HG03439 (cell line): ENCODE data around the gene COMMD8.

Source experiments
- ATAC-seq: cut with Tn5 transposase; IDR thresholded peaks from one replicate; pipeline ENCODE4 v1.9.1; 2021; ENCODE audit warnings: mild to moderate bottlenecking, moderate library complexity; ENCODE audit not compliant: unreplicated experiment

Gene COMMD8

DNA sequence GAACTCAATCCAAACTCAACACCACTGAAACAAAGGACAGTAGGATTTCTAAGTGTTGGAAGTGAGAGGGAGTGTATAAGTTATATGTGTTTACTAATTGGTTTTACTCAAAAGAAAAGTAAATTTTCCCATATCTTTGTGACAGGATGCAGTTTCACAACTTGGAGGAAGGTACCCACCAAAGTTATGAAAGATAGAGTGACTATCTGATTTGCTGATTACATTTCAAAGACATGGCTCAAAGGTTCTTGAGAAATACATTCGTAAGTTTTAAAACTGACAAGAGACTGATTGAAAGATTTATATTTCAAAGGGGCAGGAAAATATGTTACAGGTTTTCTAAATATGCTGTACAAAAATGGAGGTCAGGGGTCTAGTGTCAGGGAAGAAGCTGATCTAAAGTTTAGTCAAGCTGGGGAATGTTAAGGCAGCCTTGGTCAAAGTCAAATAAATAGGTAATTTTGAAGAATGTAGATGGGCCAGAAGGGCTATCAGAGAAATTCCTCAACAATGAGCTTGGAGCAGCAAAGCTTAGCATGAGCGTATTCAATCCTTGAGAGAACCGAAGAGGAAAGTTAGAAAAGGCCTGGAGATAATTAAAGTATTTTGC, 9.7 kb upstream of the COMMD8 start:
- no peak for ATAC-seq

DNA sequence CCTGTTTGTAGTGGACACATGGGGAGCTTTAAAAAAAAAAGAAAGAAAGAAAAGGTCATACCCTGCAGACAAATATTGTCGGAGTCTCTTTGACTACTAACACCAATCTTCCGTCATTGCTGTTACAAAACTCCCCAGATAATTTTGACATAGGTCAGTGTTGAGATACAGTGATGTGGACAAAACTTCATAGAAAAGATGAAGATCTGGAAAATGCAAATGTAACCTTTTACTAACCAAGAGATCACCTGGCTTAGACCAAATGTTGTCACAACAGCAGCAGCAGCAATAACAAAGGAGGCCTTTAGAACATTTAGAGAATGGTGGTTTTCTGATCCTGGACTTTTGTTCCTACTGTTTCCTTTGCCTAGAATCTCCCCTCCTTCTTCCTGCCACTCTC, 8.1 kb upstream of the COMMD8 start:
- ATAC-seq = no peak

DNA sequence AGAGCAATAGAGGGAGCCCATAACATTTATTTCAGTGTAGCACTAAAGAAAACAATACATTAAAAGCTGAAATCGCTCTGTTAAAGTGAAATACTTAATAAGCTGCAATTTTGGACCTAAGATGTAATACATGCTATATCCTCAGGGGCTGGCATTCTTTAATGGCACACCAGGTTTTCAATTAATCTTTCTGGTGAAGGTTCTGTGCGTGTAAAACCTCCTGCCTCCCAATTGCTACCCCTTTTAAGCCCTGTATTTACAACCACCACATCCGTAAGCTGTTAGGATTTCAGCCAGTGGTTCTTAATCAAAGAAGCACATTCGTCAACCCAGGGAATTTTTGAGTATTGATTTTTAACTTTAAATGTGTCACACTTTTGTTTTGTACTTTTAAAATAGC, 7.6 kb upstream of the COMMD8 start:
- ATAC-seq = no peak

DNA sequence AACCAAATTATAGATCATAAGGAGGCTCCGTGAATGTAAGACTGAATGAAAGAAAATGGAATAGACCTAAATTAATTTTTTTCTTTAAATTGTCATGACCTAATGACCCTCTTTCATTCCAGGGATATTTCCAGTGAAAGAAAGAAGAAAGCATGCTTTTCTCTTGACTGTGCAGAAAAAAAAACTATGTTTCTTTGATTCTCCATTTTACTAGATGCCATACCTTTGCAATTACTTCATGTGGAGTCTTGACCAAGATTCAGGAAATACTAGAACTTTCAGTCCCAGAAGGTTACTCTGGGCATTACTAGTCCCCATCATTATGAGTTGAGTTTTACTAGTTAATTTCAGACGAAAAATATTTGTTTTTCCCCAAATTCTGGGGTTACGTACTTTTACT, 6.4 kb upstream of the COMMD8 start:
- ATAC-seq = no peak

DNA sequence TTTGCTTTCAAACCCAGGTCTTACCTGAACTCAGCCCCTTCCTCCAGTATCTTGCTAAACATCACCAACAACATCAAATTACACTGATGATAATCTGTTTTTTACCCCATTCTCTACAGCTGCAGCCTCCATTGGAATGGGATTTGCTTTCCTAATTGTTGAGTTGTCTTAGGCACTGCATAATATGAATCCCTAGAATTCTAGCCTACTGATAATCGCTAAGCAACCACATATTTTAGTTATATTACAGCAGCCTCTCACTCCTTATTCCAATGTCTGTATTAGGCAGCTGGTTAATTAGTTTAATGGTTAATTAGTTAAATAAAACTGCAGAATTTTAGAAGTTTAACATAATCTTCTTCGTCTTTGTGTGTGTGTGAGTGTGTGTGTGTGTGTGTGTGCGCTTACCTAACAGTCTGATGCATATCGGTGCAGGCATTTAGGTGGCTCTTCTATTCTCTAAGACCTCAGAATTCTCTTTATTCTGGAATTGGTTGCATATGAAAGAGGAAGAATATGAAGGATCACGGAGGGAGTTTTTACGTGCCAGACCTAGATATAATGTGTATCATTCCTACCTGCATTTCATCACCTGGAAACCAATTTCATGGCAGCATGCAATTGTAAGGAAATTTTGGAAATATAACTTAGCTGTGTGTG, 5.3 kb upstream of the COMMD8 start:
- ATAC-seq = no peak

DNA sequence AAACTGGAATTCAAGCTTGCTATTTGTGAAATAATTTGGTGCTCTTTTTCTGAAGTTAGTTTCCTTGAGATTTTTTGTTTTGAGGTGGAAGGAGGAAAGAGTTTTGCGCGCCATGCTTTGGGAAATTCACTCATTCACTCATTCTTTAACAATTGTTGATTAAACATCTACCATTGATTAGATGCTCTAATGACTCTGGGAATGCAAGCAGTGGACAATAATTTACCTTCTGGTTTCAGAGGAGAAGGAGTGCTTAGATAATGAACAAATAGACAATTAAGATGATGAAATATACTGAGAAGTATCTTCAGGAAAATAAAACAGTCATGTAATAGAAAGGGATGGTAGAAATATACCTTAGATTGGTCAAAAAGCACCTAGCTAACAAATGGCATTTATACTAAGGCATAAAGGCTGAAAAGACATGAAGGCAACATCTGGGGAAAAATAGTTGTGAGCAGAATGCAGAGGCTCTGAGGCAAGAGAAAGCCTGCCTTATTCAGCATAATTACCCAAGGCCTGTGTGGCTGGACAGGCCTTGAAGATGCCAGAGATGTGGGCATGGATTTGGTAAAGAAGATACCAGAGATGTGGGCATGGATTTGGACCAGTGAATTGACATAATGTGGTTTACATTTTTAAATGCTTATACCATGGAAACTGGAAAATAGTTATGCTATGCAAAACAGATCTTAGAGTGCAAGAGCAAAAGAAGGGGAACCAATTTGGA, 2.7 kb upstream of the COMMD8 start:
- ATAC-seq = no peak

DNA sequence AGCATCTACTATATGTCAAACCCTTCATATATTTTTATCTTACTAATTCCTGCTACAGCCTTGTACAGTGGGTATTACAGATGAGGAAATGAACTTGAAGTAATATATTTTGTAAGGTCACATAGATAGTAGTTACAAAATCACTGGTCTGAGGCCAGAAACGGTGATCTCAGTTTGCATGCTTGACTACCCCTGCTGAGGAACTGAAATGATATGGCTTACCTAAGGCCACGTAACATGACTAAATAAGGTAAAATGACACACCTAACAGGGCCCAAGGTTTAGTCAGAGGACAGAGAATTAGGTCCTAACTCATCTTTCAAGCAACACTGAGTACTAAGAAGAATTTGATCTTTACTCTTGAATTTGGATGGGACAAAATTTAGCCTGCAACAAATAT, 1.5 kb upstream of the COMMD8 start:
- no peak for ATAC-seq

DNA sequence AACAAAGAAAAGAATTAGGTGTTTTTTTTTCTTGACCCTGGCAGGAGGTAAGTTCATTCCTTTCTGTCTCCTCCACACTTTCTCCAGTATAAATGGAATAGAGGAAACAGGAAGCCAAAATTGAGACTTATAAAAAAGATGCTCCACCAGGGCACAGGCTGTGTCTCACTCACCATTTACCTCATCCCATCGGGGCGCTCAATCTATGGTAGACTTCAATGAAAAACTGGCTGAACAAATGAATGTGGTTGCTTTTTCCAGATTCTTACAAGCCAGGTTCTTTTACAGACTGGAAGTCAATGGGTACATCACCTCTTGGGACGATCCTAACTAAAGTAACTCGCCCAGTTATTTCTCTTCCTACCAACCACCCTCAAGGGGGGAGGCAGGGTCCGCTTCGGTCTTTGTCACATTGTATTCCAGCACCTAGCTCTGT, 685 bp downstream of the COMMD8 start:
- ATAC-seq = peak; percentile 36

DNA sequence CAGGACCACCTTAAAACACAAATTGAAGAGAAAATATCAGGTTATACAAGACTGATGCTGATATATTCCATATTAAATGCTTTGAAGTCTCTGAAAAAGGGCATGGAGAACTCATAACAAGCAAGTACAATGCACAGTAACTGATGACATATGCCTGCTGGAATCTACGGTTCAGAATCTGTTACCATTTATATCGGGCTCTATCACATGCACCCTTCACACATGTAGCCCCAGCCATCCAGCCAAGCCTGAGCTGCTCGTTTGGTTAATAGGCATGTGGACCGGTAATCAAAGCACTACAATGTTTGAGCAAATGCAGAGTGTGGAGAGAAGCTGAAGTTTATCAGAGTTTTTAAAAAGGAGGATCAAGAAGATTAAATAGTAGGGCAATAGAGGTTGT, 11.8 kb downstream of the COMMD8 start:
- no peak for ATAC-seq

DNA sequence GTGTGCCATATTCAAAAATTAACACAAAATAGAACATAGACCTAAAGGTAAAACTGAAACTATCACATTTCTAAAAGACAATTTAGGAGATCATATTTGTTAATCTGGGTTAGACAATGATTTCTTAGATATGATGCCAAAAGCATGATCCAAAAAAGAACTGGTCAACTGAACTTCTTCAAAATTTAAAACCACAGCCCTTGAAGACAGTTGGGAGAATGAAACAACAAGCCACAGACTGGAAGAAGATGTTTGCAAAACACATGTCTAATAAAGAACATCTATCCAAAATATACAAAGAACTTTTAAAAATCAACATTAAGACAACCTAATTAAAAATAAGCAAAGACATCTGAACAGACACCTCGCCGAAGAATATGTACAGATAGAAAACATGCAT, 19.5 kb downstream of the COMMD8 start:
- ATAC-seq = no peak

DNA sequence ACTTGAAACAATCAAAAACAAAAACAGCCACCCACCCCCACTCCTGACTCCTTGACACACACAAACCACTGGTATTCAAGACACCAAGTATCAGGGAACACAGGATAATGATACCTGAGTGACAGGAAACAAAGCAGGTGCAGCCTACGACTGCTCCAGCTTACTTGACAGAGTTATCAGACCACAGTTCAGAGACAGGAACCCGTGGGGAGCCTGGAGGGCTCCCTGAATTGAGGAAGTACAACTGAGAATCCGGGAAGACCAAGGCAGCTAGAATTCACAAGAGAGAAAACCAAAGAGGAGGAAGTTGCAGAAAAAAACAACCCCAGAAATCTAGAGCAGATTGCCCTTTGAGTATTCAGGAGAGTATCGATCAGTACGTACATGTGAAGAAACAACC, 20.5 kb downstream of the COMMD8 start:
- no peak for ATAC-seq

DNA sequence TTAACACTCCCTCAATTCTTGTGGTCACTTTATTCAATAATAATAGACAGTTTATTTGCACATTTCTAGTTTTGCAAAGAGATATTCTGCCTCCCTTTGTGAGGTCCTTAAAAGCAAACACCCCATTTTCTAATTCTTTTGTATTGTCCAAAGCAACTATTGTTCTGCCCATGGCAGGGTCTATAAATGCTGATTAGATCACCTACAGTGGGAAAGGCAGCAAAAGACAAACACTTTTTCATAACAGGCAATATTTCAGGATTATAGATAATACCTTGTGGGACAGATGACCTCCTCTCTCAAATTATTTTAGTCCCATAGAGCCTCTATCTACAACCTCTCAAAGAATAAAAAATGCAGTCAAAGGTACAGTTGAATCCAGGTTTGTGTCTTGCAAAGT, 28.6 kb downstream of the COMMD8 start:
- no peak for ATAC-seq

DNA sequence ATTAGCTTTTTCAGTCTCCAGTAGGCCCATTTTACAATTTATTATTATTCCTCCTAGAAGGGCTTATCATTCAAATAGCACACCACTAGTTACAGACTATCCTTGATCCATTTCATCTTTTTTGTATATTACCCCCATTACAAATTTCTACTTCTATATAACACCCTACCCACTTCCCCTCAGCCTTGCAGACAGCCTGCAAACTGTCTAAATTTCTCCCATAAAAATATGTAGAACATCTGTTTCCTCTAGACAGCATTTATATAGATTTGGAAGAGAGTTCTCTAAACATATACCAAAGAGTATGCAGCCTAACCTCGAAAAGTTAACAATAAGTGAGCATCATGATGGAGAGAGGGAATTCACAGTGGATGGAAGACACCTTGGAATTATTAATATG, 30.8 kb downstream of the COMMD8 start:
- ATAC-seq = no peak

DNA sequence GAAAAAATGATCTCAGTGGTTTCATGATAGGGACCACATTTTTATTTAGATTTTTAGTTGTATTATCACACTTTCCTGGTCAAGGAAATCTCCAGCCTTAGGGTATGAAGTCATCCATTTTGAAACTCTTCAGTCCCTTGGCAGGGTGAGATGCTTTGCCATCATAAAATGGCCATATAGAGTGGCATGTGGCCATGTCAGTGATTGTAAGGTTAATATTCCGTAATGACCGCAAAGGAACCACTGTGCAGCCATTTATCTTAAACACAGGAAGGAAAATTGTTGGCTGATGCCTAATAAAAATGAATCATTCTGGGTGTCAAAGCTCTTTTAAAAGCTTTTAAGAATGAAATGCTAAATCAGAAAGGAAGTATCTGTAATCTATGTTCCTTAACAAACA, 35.6 kb downstream of the COMMD8 start:
- ATAC-seq = no peak

DNA sequence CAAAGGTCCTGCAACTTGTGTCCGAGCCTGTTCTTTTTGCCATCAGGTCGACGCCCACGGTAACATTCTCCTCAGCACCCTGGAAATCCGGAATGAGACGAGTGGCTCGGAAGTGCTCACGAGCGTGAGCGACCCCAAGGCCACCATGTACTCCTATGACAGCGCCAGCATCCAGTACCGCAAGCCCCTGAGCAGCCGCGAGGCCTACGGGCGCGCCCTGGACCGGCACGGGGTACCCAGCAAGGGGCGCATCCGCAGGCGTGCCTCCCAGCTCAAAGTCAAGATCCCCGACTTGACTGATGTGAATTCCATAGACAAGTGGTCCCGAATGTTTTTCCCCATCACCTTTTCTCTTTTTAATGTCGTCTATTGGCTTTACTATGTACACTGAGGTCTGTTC, 37.9 kb downstream of the COMMD8 start:
- no peak for ATAC-seq

DNA sequence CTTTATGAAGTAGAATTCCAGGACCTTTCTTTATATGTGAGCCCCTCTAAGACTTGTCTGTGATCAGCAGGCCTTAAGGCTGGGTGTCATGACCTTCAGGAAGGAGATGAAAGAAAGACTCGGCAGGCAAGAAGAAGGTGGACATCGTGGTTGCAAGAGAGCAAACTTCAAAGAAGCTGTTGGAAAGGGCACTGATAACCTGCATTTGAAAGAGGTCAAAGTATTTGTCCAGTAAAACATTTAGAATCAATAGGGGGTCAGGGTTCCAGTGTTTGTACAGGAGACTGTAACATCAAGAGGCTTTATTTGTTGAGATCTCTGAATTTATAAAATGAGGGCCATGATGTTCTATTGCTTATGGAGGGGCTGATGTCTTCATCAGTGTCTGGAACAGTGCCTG, 44.2 kb downstream of the COMMD8 start:
- ATAC-seq = no peak

DNA sequence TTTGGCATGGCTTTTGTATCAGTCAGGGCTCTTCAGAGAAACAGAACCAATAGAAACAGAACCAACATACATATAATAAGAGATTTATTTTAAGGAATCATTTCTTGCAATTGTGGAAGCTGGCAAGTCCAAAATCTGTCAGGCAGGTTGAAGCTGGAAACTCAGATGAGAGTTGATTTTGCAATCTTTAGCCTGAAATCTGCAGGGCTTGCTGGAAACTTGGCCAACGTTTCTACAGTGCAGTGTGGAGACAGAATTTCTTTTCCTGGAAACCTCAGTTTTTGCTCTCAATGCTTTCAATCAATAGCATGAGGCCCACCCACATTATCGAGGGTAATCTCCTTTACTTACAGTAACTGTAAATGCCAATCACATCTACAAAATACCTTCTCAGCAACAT, 45.4 kb downstream of the COMMD8 start:
- no peak for ATAC-seq

DNA sequence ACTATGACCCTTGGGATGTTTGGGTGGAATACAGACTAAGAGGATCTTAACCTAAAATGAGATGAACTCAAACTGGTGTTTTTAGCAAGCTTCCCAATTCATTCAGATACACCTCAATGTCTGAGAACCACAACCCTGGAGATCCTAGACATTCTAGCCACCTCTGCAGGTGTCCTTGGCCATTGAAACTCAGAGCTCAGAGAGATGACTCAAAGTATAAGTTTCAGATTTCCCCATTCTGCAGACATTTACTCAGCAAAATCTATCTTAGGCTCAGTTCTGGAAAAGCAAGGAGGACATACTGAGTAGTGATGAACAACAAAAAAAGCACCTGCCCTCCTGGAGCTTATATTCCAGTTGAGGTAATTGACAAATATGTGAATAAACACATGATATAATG, 47.8 kb downstream of the COMMD8 start:
- no peak for ATAC-seq

DNA sequence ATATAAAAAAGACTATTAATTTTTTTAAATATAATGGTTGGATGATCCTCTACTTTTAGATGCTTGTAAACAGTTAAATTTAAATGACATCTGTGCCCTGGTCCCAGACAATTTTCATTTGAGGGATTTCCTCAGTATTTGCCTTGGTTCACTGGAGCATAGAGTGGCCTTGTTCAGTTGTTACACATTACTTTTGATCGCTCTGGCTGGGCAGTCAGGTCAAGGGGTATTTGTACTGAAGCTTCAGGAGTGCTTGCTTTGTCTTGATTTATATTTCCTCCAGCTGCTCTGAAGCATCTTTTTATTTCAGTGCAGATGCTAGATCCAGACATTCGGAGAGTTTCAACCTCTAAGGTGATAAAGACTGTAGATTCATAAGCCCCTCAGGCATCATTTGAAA, 50.0 kb downstream of the COMMD8 start:
- no peak for ATAC-seq

DNA sequence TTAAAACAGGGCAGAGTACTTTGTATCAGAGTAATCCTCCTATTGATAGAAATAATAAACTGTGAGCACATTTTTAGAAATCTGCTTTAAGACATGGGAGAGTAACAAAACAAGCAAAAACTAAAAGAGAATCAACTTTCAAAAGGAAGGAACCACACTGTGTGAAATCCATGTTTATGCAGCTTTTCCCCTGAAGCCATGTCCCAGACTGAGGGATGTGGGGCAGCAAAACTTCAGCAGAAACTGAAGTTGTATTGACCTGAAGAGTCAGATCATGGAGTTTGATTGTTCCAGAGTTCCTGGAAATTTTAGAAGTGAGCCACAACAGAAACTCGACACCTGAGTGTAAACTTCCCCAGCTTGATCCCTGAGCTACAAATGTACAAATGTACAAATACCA, 53.2 kb downstream of the COMMD8 start:
- no peak for ATAC-seq

DNA sequence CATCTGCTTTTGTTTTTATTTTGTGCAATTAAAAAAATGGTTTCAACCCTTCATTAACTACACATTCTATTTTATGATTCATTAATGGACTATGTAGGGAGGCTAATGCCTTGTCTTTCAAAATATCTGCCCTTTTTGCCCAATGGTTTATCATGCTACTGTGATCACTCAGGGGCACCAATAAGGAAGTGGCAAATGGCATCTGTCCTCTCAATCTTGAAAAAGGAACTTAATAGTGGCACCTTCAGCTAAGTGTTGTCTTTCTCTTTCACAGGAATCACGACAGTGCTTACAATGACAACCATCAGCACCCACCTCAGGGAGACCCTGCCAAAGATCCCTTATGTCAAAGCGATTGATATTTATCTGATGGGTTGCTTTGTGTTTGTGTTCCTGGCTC, 57.1 kb downstream of the COMMD8 start:
- ATAC-seq = no peak
